Sigmoid colon (tissue), 4 donors: ENCODE results near the gene RETREG3.

ENCODE experiments used
- CTCF ChIP-seq, 4 experiments: fragments of 450-650 bp in 3 of 4; fragments of 200-600 bp in 1 of 4; IDR thresholded peaks; one replicate each; pipeline ENCODE4 v1.5.1; 2016 to 2019; ENCODE audit warnings: antibody characterized with exemption in 4 of 4, mild to moderate bottlenecking in 3 of 4, moderate library complexity in 2 of 4
- EP300 ChIP-seq, 4 donors: sonication (generic); formaldehyde crosslinking; IDR thresholded peaks; one replicate each; pipeline ENCODE4 v1.6.1; 2017; ENCODE audit warnings: antibody characterized with exemption in 4 of 4
- POLR2A ChIP-seq, 2 donors: fragments of 450-650 bp; IDR thresholded peaks; one replicate each; pipeline ENCODE4 v1.6.1; 2016; ENCODE audit warnings: antibody characterized with exemption in 2 of 2, mild to moderate bottlenecking in 2 of 2, moderate library complexity in 2 of 2
- POLR2AphosphoS5 ChIP-seq, 4 donors: sonication (generic); formaldehyde crosslinking; IDR thresholded peaks; one replicate each; pipeline ENCODE4 v1.6.1; 2017; ENCODE audit warnings: antibody characterized with exemption in 4 of 4

- no peak for TF ChIP-seq CTCF (IDR thresholded peaks at IDR 0.05)
- no peak for TF ChIP-seq POLR2A (IDR thresholded peaks at IDR 0.05)
- TF ChIP-seq POLR2AphosphoS5 (IDR thresholded peaks at IDR 0.05), result no peak
- TF ChIP-seq EP300 (IDR thresholded peaks at IDR 0.05), result no peak
Observed at GRCh38 chr17:42613699-42614295, 4.6 kb upstream of the RETREG3 start.
